Uterus (tissue), 4 donors: ENCODE measurements around the gene STUB1. TPM values are rescaled to one million over a fixed set of nuclear protein-coding genes. Genes with fewer than 3 reads are reported as not detected.
"Not testable (repeated sequence)": the region's sequence is repeated elsewhere in the genome, so short reads cannot be mapped to it uniquely, and the experiment has no call there.

Experiments used
- DNase-seq, 2 donors: peaks; one replicate each; pipeline ENCODE4 v3.0.0-alpha.2; 2019 to 2020
- H3K27ac ChIP-seq, 2 donors: fragments of 200-600 bp; sonication (generic); 1 replicate in 1 of 2; 2 replicates in 1 of 2; pipeline ENCODE4 v1.5.1; 2016 to 2018
- H3K27me3 ChIP-seq, 2 donors: fragments of 200-600 bp; sonication (generic); one replicate each; pipeline ENCODE4 v1.5.1; 2018 to 2019; ENCODE audit warnings: control low read depth in 1 of 2
- H3K36me3 ChIP-seq, 2 donors: fragments of 200-600 bp; sonication (generic); one replicate each; pipeline ENCODE4 v1.5.1; 2019; ENCODE audit warnings: control low read depth in 1 of 2
- H3K4me1 ChIP-seq, 2 donors: fragments of 200-600 bp; sonication (generic); one replicate each; pipeline ENCODE4 v1.5.1; 2018 to 2019; ENCODE audit warnings: control low read depth in 1 of 2
- H3K4me3 ChIP-seq, 2 donors: fragments of 200-600 bp; sonication (generic); 1 replicate in 1 of 2; 2 replicates in 1 of 2; pipeline ENCODE4 v1.5.1; 2018 to 2019; ENCODE audit warnings: mild to moderate bottlenecking in 1 of 2
- H3K9me3 ChIP-seq, 2 donors: fragments of 200-600 bp; sonication (generic); one replicate each; pipeline ENCODE4 v1.5.1; 2019; ENCODE audit warnings: control low read depth in 1 of 2
- CTCF ChIP-seq, 4 experiments: fragments of 200-600 bp in 2 of 4; fragments of 450-650 bp in 2 of 4; sonication (generic) in 2 of 4; IDR thresholded peaks; one replicate each; pipeline ENCODE4 v1.5.1; 2016 to 2019; ENCODE audit warnings: antibody characterized with exemption in 4 of 4, mild to moderate bottlenecking in 2 of 4, moderate library complexity in 1 of 4
- POLR2A ChIP-seq, 2 donors: fragments of 450-650 bp; IDR thresholded peaks; one replicate each; pipeline ENCODE4 v1.6.1; 2016; ENCODE audit warnings: antibody characterized with exemption in 2 of 2, mild to moderate bottlenecking in 1 of 2, moderate library complexity in 1 of 2
- intact Hi-C: fragments of 100-400 bp; cut with DNase I; formaldehyde crosslinking; loops from one replicate; pipeline ENCODE4 v1.15.1; 2023; ENCODE audit warnings: low total_unique reads
- total RNA-seq, 4 donors: library from RNA; depleted of rRNA in 3 of 4; stranded (reverse); fragments of >200 nt in 3 of 4; gene quantifications; one replicate each; pipeline versions ENCODE4 v1.1.0 to v1.2.4, GENCODE V29; 2014 to 2023
- donor health status: DM: yes; HTN: yes; CAD: no.

The STUB1 gene
- total RNA-seq, 4 donors from 2014 or later: 62.7 to 212 (median 93.3) TPM

- DNase-seq: not testable (repeated sequence)
Observed at GRCh38 chr16:712740-713250, 32.6 kb downstream of the STUB1 start.

DNA sequence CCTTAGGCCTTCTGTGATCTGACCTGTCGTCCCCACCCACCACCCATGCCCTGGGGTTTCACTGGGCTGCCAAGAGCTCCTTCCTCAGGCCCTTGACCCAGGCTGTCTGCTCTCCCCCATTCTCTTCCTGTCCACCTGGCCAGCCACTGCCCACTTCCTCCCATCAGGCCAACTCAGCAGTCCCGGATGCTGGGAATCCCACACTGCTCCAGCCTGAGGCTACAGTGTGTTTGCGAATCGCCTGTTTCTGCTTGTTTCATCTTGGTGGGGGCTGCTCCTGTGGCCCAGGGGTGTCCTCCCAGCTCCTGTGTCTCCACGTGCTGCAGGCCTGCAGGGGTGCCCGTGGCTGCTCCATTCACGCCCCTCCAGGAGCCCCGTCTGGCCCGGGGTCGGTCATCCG lies 33.9 kb downstream of the STUB1 start:
- peaks cover 8 to 14% of the 10 kb centered on the region in 2 donors for H3K27me3 ChIP-seq
- no peaks in the 10 kb centered on the region for H3K9me3 ChIP-seq
- H3K36me3 ChIP-seq: no peaks in the 10 kb centered on the region
- intact Hi-C loops: no loop called here
- no peak overlapping the region for H3K27ac ChIP-seq
- H3K4me1 ChIP-seq: peaks cover 5 to 14% of the 10 kb centered on the region in 2 donors
- H3K4me3 ChIP-seq: no peak overlapping the region
- no peak for DNase-seq
- TF ChIP-seq CTCF (IDR thresholded peaks at IDR 0.05): no peak
- TF ChIP-seq POLR2A (IDR thresholded peaks at IDR 0.05): no peak

More at GRCh38 chr16:712740-713250, 32.6 kb downstream of the STUB1 start:
- H3K4me1 ChIP-seq: peaks cover 5 to 14% of the 10 kb centered on the region in 2 donors
- H3K4me3 ChIP-seq, H3K36me3 ChIP-seq, intact Hi-C loops, H3K9me3 ChIP-seq, H3K27ac ChIP-seq: not testable (repeated sequence)
- peaks cover 16 to 19% of the 10 kb centered on the region in 2 donors for H3K27me3 ChIP-seq
- peak in 1 of 4 experiments; percentile 9 for TF ChIP-seq CTCF (IDR thresholded peaks at IDR 0.05)

DNA sequence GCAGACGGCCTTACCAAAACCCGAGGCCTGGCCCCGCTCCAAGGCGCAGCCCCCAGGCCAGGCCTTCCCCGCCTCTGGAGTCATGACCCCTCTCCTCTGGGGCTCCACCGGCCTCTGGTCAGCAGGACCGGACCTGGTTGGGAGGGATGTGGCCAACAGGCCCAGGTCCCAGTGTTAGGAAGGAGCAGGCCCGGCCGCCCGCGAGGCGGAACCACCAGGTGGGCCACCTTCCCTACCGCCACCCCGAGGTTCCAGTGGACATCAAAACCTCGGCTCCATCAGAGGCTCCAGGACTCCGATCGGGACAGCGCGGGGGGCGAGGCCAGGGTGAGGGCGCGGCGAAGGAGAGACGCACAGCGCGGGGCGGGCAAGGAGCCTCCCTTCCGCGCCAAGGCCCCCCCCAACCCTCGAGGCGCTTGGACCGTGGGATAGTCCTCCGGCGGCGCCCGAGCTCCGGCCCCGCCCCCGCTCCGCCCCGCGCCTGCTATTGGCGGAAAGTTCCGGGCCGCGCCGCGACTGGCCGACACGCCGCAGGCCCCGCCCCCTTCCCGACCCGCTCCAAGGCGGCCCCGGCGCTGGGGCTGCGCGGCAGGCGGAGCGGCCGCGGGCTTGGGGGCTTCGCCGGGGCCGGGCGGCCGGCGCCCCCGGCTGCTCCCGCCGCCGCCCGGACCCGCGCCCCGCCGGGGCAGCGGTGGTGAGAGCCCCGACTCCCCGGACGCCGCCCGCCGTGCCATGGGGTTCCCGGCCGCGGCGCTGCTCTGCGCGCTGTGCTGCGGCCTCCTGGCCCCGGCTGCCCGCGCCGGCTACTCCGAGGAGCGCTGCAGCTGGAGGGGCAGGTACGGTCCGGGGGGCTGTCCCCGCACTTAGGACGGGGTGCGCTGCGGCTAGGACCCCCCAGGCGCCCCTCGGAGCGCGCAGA lies 34.6 kb downstream of the STUB1 start, which contains the start of gene METRN:
TSS of gene METRN (plus strand) at position 561 of the 919 bp plus-strand sequence. CDS start at position 733, 172 bp downstream.
- Histone ChIP-seq H3K27ac (no peak within 1 kb of the TSS), H3K27me3 (peaks cover 8 to 14% of the 10 kb centered on the region in 2 donors), H3K4me1 (peaks cover 5 to 15% of the 10 kb centered on the region in 2 donors), H3K4me3 (peak within 1 kb of the TSS; percentile 36 to 52), H3K36me3 (no peaks in the 10 kb centered on the region), H3K9me3 (no peaks in the 10 kb centered on the region)
- intact Hi-C loops: no loop called here
- DNase-seq: peak; percentile 87 to 92
- TF ChIP-seq CTCF (IDR thresholded peaks at IDR 0.05) (no peak), POLR2A (IDR thresholded peaks at IDR 0.05) (no peak)

GRCh38 chr16:715477-716199 lies 35.4 kb downstream of the STUB1 start:
- H3K4me1 ChIP-seq: peaks cover 5 to 22% of the 10 kb centered on the region in 2 donors
- peak overlapping the region; percentile 36 to 52 for H3K4me3 ChIP-seq
- intact Hi-C loops: no loop called here
- H3K9me3 ChIP-seq: no peaks in the 10 kb centered on the region
- TF ChIP-seq POLR2A (IDR thresholded peaks at IDR 0.05) (peak in 1 of 2 donors; percentile 2), CTCF (IDR thresholded peaks at IDR 0.05) (no peak)
- no peak for DNase-seq
- H3K36me3 ChIP-seq: no peaks in the 10 kb centered on the region
- no peak overlapping the region for H3K27ac ChIP-seq
- H3K27me3 ChIP-seq: peaks cover 7 to 11% of the 10 kb centered on the region in 2 donors
